Neuronal stem cell (in vitro differentiated cells): ENCODE results near the gene LSAMP.

Experiments used
- DNase-seq: peaks from one replicate; pipeline ENCODE4 v3.0.0-alpha.2; 2013; ENCODE audit warnings: low spot score
- H2AFZ ChIP-seq: one replicate; pipeline ENCODE4 v1.6.1; 2013; ENCODE audit warnings: mild to moderate bottlenecking, low read length, inconsistent platforms
- H2AK5ac ChIP-seq: 2 replicates; pipeline ENCODE4 v1.6.1; 2013; ENCODE audit warnings: low read depth, mild to moderate bottlenecking, inconsistent platforms, low read length, moderate library complexity, mixed read lengths
- H2BK120ac ChIP-seq: 2 replicates; pipeline ENCODE4 v1.6.1; 2013; ENCODE audit warnings: low read depth, mild to moderate bottlenecking, inconsistent platforms, low read length, moderate library complexity, mixed read lengths
- H2BK12ac ChIP-seq: one replicate; pipeline ENCODE4 v1.6.1; 2013; ENCODE audit warnings: low read length, inconsistent platforms
- H2BK15ac ChIP-seq: 2 replicates; pipeline ENCODE4 v1.6.1; 2013; ENCODE audit warnings: mild to moderate bottlenecking, low read length, inconsistent platforms, mixed read lengths
- H2BK5ac ChIP-seq: one replicate; pipeline ENCODE4 v1.6.1; 2013; ENCODE audit warnings: inconsistent platforms, mild to moderate bottlenecking, low read length, moderate library complexity
- H3K14ac ChIP-seq: one replicate; pipeline ENCODE4 v1.6.1; 2013; ENCODE audit warnings: low read length, inconsistent platforms
- H3K18ac ChIP-seq: 2 replicates; pipeline ENCODE4 v1.6.1; 2013; ENCODE audit warnings: low read length, inconsistent platforms
- H3K23ac ChIP-seq: 2 replicates; pipeline ENCODE4 v1.6.1; 2013; ENCODE audit warnings: low read depth, mild to moderate bottlenecking, mixed read lengths, low read length, inconsistent platforms; ENCODE audit not compliant: poor library complexity
- H3K27ac ChIP-seq: replicated peaks from 3 replicates; pipeline ENCODE4 v1.5.1; 2013; ENCODE audit warnings: low read length, inconsistent platforms
- H3K27me3 ChIP-seq, 3 experiments: 2 replicates each; pipeline ENCODE4 v1.6.1; 2013; ENCODE audit warnings: low read length in 3 of 3, mild to moderate bottlenecking in 2 of 3, inconsistent platforms in 1 of 3, low read depth in 1 of 3, mixed read lengths in 1 of 3, moderate library complexity in 1 of 3; ENCODE audit not compliant: control insufficient read depth in 3 of 3, insufficient read depth in 3 of 3
- H3K36me3 ChIP-seq, 2 donors: replicated peaks in 1 of 2; 2 replicates each; pipeline ENCODE4 v1.6.1; 2013; ENCODE audit warnings: low read length in 2 of 2; ENCODE audit not compliant: control insufficient read depth in 2 of 2, insufficient read depth in 2 of 2
- H3K4ac ChIP-seq: 2 replicates; pipeline ENCODE4 v1.6.1; 2013; ENCODE audit warnings: inconsistent platforms, mild to moderate bottlenecking, low read length, moderate library complexity
- H3K4me1 ChIP-seq, 2 donors: 1 replicate in 1 of 2; 2 replicates in 1 of 2; pipeline ENCODE4 v1.6.1; 2013; ENCODE audit warnings: low read length in 2 of 2, low read depth in 1 of 2; ENCODE audit not compliant: control insufficient read depth in 2 of 2, insufficient read depth in 1 of 2
- H3K4me2 ChIP-seq: one replicate; pipeline ENCODE4 v1.6.1; 2013; ENCODE audit warnings: mild to moderate bottlenecking, low read length, inconsistent platforms; ENCODE audit not compliant: insufficient read depth, poor library complexity, severe bottlenecking
- H3K4me3 ChIP-seq, 2 donors: 2 replicates each; pipeline ENCODE4 v1.5.1; 2013; ENCODE audit warnings: low read length in 2 of 2, mild to moderate bottlenecking in 2 of 2, inconsistent platforms in 1 of 2, moderate library complexity in 1 of 2
- H3K79me1 ChIP-seq: one replicate; pipeline ENCODE4 v1.6.1; 2013; ENCODE audit warnings: low read depth, mild to moderate bottlenecking, inconsistent platforms, low read length, moderate library complexity
- H3K9ac ChIP-seq: one replicate; pipeline ENCODE4 v1.6.1; 2013; ENCODE audit warnings: mild to moderate bottlenecking, low read depth, low read length, inconsistent platforms; ENCODE audit not compliant: poor library complexity
- H3K9me3 ChIP-seq, 2 donors: replicated peaks in 1 of 2; 2 replicates each; pipeline versions ENCODE3 to v1.6.1; 2013; ENCODE audit warnings: low read length in 2 of 2, mild to moderate bottlenecking in 2 of 2, inconsistent platforms in 1 of 2, low read depth in 1 of 2, mixed read lengths in 1 of 2, moderate library complexity in 1 of 2; ENCODE audit not compliant: control insufficient read depth in 2 of 2, insufficient read depth in 1 of 2
- H4K8ac ChIP-seq: one replicate; pipeline ENCODE4 v1.6.1; 2013; ENCODE audit warnings: low read depth, mild to moderate bottlenecking, inconsistent platforms, low read length, moderate library complexity
- H4K91ac ChIP-seq: one replicate; pipeline ENCODE4 v1.6.1; 2013; ENCODE audit warnings: low read length, low read depth, mild to moderate bottlenecking, inconsistent platforms; ENCODE audit not compliant: poor library complexity
- WGBS, 2 donors: extraction: QIAGEN DNeasy Blood & Tissue Kit; methylation state at CpG; one replicate each; pipeline ENCODE4 v1.1.7; 2013; ENCODE audit warnings: missing lambda C conversion rate in 2 of 2, mixed read lengths in 1 of 2; ENCODE audit not compliant: insufficient read length in 2 of 2, insufficient replicate concordance in 1 of 2; ENCODE audit errors: extremely low coverage in 2 of 2; 5-methylcytosine and 5-hydroxymethylcytosine counted together

The LSAMP gene

DNA sequence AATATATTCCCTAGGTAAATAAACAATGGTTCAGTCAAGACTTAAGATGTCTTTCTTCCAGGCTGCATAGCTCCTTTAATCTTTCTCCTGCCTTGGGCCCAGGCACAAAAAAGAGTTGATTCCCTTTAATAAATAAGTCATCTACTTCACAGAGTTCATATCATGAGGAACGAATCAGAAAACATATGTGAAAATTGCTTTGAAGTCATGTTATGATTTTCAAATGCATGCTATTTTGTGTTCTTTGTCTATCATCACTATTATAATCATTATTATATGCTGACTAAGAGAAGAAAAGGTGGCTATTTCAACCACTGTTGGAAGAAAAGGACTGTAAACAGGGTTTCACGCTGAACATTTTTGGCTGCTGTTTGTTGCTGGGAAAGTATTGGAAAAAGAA, 70.4 kb downstream of the LSAMP start:
- WGBS, 2 donors, result no CpG with 5 or more reads among the region's 2 CpGs
- Histone ChIP-seq H3K9ac (no peak overlapping the region), H3K79me1 (no peaks in the 10 kb centered on the region), H3K27ac (no peak overlapping the region), H3K14ac (no peak overlapping the region), H3K4me3 (no peak overlapping the region), H3K4me1 (no peaks in the 10 kb centered on the region), H4K8ac (no peak overlapping the region), H3K9me3 (no peaks in the 10 kb centered on the region), H2AK5ac (no peak overlapping the region), H3K27me3 (no peaks in the 10 kb centered on the region), H2BK120ac (no peak overlapping the region), H3K4me2 (no peak overlapping the region), H2BK12ac (no peak overlapping the region), H3K36me3 (no peaks in the 10 kb centered on the region), H3K18ac (no peak overlapping the region), H3K4ac (no peak overlapping the region), H3K23ac (no peak overlapping the region), H2BK15ac (no peak overlapping the region), H4K91ac (no peak overlapping the region), H2BK5ac (no peak overlapping the region), H2AFZ (no peak overlapping the region)
- no peak for DNase-seq

DNA sequence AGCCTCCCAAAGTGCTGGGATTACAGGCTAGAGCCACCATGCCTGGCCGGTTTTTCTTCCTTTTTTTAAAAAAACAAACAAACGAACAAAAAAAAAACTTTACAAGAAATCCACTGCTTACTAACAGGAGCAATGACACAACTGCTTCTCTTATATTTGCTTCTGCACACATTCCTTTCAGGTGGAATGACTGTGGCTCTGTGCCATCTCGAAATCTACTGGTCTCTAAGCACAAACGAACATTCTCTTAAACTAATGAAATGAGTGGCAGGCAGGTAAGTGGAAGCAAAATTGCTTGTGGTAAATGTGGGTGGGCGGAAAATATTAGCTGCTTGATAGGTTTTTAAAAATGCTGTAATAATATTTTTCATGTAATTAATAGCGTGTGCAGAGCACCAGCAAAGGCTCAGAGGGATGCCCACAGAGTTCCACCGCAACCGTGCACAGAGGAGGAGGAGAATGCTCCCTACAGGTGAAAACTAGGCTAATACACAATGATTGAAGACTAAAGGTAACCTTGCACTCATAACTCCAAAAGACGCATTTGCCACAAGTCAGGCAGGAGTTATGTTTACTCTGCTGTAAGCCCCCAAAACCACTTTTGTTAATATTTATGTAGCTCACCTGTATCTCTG, 77.4 kb downstream of the LSAMP start:
- Histone ChIP-seq H2AK5ac (no peak overlapping the region), H3K14ac (no peak overlapping the region), H3K27ac (no peak overlapping the region), H3K4ac (no peak overlapping the region), H3K4me2 (no peak overlapping the region), H2AFZ (no peak overlapping the region), H2BK12ac (no peak overlapping the region), H2BK120ac (no peak overlapping the region), H4K8ac (no peak overlapping the region), H3K9me3 (no peaks in the 10 kb centered on the region), H3K36me3 (no peaks in the 10 kb centered on the region), H3K27me3 (no peaks in the 10 kb centered on the region), H3K18ac (no peak overlapping the region), H3K9ac (no peak overlapping the region), H3K23ac (no peak overlapping the region), H4K91ac (no peak overlapping the region), H2BK5ac (no peak overlapping the region), H3K4me1 (no peaks in the 10 kb centered on the region), H3K79me1 (no peaks in the 10 kb centered on the region), H3K4me3 (no peak overlapping the region), H2BK15ac (no peak overlapping the region)
- WGBS, 2 donors, result no CpG with 5 or more reads among the region's 9 CpGs
- DNase-seq, result no peak

DNA sequence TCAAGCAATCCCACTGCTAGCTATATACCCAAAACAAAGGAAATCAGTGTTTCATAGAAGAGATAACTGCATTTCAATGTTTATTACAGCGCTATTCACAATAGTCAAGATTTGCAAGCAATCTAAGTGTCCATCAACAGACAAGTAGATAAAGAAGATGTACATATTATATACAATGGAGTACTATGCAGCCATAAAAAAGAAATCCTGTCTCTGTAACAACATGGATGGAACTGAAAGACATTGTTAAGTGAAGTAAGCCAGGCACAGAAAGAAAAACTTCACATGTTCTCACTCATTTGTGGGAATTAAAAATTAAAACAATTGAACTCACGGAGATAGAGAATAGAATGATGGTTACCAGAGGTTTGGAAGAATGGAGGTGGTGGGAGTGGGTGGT, 89.2 kb downstream of the LSAMP start:
- H3K14ac ChIP-seq, result no peak overlapping the region
- no peaks in the 10 kb centered on the region for H3K9me3 ChIP-seq
- no peak overlapping the region for H2BK120ac ChIP-seq
- no peak overlapping the region for H2BK15ac ChIP-seq
- no peak overlapping the region for H3K18ac ChIP-seq
- H2BK5ac ChIP-seq, result no peak overlapping the region
- no peaks in the 10 kb centered on the region for H3K27me3 ChIP-seq
- no peak overlapping the region for H2BK12ac ChIP-seq
- H3K23ac ChIP-seq, result no peak overlapping the region
- H3K36me3 ChIP-seq, result no peaks in the 10 kb centered on the region
- H4K8ac ChIP-seq, result no peak overlapping the region
- H3K4me3 ChIP-seq, result no peak overlapping the region
- H2AFZ ChIP-seq, result no peak overlapping the region
- no peak for DNase-seq
- no peak overlapping the region for H3K27ac ChIP-seq
- no CpG with 5 or more reads among the region's 2 CpGs for WGBS, 2 donors
- no peak overlapping the region for H2AK5ac ChIP-seq
- no peak overlapping the region for H3K4ac ChIP-seq
- H4K91ac ChIP-seq, result no peak overlapping the region
- no peak overlapping the region for H3K4me2 ChIP-seq
- peaks cover 4 to 5% of the 10 kb centered on the region in 2 donors for H3K4me1 ChIP-seq
- H3K9ac ChIP-seq, result no peak overlapping the region
- H3K79me1 ChIP-seq, result no peaks in the 10 kb centered on the region

DNA sequence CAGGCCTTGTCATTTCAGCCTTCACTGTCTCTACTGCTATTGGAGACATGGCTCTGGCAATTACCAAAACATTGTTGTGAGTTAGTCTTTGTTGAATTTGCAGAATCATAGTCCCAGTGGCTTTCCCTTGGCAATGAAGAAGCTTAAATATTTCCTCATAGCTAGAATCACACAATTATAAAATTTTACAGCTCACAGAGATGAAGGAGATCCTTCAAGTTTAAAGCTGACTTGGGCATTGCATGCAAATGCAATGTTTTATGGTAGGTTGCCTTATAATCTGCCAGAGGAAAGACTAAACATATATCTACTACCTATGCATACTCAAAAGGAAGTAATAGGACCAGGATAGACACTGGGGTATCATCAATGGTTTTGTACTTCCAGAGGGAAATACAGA, 90.9 kb downstream of the LSAMP start:
- H3K27ac ChIP-seq, result no peak overlapping the region
- no peak overlapping the region for H3K23ac ChIP-seq
- H3K27me3 ChIP-seq, result no peaks in the 10 kb centered on the region
- no peak overlapping the region for H3K4me2 ChIP-seq
- no peak overlapping the region for H2AFZ ChIP-seq
- H3K9ac ChIP-seq, result no peak overlapping the region
- no peak overlapping the region for H3K4ac ChIP-seq
- no peaks in the 10 kb centered on the region for H3K36me3 ChIP-seq
- no peaks in the 10 kb centered on the region for H3K79me1 ChIP-seq
- no peak overlapping the region for H2BK12ac ChIP-seq
- DNase-seq, result no peak
- no peak overlapping the region for H2AK5ac ChIP-seq
- no peak overlapping the region for H4K91ac ChIP-seq
- no peaks in the 10 kb centered on the region for H3K9me3 ChIP-seq
- no peak overlapping the region for H2BK120ac ChIP-seq
- H3K18ac ChIP-seq, result no peak overlapping the region
- H3K14ac ChIP-seq, result no peak overlapping the region
- no peak overlapping the region for H3K4me3 ChIP-seq
- H2BK15ac ChIP-seq, result no peak overlapping the region
- no peak overlapping the region for H2BK5ac ChIP-seq
- no peak overlapping the region for H4K8ac ChIP-seq
- H3K4me1 ChIP-seq, result peaks cover 4 to 5% of the 10 kb centered on the region in 2 donors
